GM18502 (cell line): ENCODE results near the gene NELFE.
"Not testable (repeated sequence)": the region's sequence is repeated elsewhere in the genome, so short reads cannot be mapped to it uniquely, and the experiment has no call there.

Source experiments
- ATAC-seq: cut with Tn5 transposase; IDR thresholded peaks from one replicate; pipeline ENCODE4 v1.9.1; 2021; ENCODE audit warnings: mild to moderate bottlenecking; ENCODE audit not compliant: unreplicated experiment, poor library complexity

NELFE gene

GRCh38 chr6:31958741-31959739, at the start of gene NELFE, which contains the start of gene SKIC2:
Gene NELFE, minus strand, starts transcription at chr6:31958971. Its CDS starts 525 bp downstream, at chr6:31958446.
Gene SKIC2, plus strand, starts transcription at chr6:31959175. Its CDS starts 18 bp downstream, at chr6:31959193.
- ATAC-seq, result peak; percentile 95

GRCh38 chr6:32008037-32008436, 49.3 kb upstream of the NELFE start:
- not testable (repeated sequence) for ATAC-seq

- ATAC-seq, result not testable (repeated sequence)
Observed at GRCh38 chr6:32007086-32007485, 48.3 kb upstream of the NELFE start.

- ATAC-seq, result not testable (repeated sequence)
Observed at GRCh38 chr6:32005991-32006529, 47.3 kb upstream of the NELFE start.

GRCh38 chr6:32005538-32005880, 46.7 kb upstream of the NELFE start:
- not testable (repeated sequence) for ATAC-seq

GRCh38 chr6:32004864-32005537, 46.2 kb upstream of the NELFE start:
- ATAC-seq, result not testable (repeated sequence)

- ATAC-seq, result not testable (repeated sequence)
Observed at GRCh38 chr6:32004393-32004792, 45.6 kb upstream of the NELFE start.

- not testable (repeated sequence) for ATAC-seq
Observed at GRCh38 chr6:32003301-32003700, 44.5 kb upstream of the NELFE start.

- ATAC-seq, result not testable (repeated sequence)
Observed at GRCh38 chr6:32002546-32003268, 43.9 kb upstream of the NELFE start.

- ATAC-seq, result not testable (repeated sequence)
Observed at GRCh38 chr6:31996385-31996784, 37.6 kb upstream of the NELFE start.

- not testable (repeated sequence) for ATAC-seq
Observed at GRCh38 chr6:31994421-31994820, 35.6 kb upstream of the NELFE start.

- ATAC-seq, result not testable (repeated sequence)
Observed at GRCh38 chr6:31989363-31989762, 30.6 kb upstream of the NELFE start.

GRCh38 chr6:31981744-31982143, 23.0 kb upstream of the NELFE start, which contains the start of gene C4A:
Gene C4A, plus strand, starts transcription at chr6:31982057. Its CDS starts 51 bp downstream, at chr6:31982108.
- not testable (repeated sequence) for ATAC-seq

GRCh38 chr6:31980998-31981397, 22.2 kb upstream of the NELFE start:
- ATAC-seq, result not testable (repeated sequence)

GRCh38 chr6:31980195-31980876, 21.6 kb upstream of the NELFE start:
- not testable (repeated sequence) for ATAC-seq

GRCh38 chr6:31979238-31979898, 20.6 kb upstream of the NELFE start:
- ATAC-seq, result no peak

GRCh38 chr6:31978831-31979230, 20.1 kb upstream of the NELFE start:
- ATAC-seq, result no peak

- ATAC-seq, result no peak
Observed at GRCh38 chr6:31977816-31978431, 19.2 kb upstream of the NELFE start.
